Measurements from ENCODE around the gene FAM83E.

The FAM83E gene

DNA sequence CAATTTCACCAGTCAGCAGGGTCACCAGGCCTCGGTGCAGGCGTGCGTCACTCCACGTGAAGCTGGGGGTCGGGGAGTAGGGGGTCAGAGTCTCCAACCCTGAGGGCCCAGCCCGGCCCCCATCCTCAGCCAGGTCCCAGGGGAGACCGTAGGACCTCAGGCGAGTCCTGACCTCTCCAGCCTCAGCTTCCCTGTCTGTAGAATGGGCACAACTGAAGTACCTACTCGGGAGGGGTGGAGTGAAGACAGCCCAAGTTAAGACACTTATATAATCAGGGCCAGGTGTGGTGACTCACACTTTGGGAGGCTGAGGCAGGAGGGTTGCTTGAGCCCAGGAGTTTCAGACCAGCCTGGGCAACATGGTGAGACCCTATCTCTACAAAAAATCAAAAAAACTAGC is 11.0 kb downstream of the FAM83E start:
- TF ChIP-seq, protein P1, sequence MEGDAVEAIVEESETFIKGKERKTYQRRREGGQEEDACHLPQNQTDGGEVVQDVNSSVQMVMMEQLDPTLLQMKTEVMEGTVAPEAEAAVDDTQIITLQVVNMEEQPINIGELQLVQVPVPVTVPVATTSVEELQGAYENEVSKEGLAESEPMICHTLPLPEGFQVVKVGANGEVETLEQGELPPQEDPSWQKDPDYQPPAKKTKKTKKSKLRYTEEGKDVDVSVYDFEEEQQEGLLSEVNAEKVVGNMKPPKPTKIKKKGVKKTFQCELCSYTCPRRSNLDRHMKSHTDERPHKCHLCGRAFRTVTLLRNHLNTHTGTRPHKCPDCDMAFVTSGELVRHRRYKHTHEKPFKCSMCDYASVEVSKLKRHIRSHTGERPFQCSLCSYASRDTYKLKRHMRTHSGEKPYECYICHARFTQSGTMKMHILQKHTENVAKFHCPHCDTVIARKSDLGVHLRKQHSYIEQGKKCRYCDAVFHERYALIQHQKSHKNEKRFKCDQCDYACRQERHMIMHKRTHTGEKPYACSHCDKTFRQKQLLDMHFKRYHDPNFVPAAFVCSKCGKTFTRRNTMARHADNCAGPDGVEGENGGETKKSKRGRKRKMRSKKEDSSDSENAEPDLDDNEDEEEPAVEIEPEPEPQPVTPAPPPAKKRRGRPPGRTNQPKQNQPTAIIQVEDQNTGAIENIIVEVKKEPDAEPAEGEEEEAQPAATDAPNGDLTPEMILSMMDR (IDR thresholded peaks at IDR 0.05; ENCODE audit: low read depth, low read length) = no peak
- no peak overlapping the region for H3K4me3 ChIP-seq (ENCODE audit: low read depth, low read length)

DNA sequence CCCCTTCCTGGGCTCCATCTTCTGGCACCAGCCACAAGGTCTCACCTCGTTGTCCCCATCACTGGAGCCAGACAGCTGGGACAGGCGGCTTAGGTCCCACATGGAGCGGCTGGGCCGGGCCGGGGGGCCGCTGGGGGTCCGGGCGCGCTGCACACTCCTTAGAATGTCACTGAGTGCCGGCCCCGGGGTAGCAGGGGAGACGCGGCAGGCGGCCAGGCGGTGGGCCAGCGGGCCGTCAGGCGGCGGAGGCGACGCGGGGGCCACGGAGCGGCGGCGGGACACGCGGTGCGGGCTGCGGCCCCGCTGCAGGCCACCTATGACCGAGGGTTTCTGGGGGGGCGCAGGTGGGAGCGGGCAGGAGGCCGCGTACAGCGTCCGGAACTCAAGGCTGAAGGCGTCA is 11.4 kb downstream of the FAM83E start:
- TF ChIP-seq, protein P1 (IDR thresholded peaks at IDR 0.05; ENCODE audit: low read depth, low read length) = no peak
- H3K4me3 ChIP-seq (ENCODE audit: low read depth, low read length) = no peak overlapping the region

DNA sequence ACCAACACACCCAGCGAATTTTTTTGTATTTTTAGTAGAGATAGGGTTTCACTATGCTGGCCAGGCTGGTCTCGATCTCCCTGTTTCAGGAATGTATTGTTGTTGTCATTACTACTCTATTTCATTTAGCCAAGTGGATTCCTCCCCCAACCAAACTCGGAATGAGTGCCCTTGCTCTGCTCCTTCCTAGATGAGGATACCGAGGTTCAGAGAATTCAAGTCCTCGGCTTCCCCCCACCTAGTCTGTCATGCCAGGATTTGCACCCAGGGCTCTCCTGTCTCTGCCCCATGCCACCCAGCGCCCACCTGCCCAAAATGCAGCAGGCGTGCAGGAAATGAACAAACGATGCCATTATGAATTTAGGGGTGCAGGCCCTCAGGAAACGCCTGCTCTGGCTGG is 11.9 kb downstream of the FAM83E start:
- no peak overlapping the region for H3K4me3 ChIP-seq (ENCODE audit: low read depth, low read length)
- TF ChIP-seq, protein P1 (IDR thresholded peaks at IDR 0.05; ENCODE audit: low read depth, low read length) = no peak

DNA sequence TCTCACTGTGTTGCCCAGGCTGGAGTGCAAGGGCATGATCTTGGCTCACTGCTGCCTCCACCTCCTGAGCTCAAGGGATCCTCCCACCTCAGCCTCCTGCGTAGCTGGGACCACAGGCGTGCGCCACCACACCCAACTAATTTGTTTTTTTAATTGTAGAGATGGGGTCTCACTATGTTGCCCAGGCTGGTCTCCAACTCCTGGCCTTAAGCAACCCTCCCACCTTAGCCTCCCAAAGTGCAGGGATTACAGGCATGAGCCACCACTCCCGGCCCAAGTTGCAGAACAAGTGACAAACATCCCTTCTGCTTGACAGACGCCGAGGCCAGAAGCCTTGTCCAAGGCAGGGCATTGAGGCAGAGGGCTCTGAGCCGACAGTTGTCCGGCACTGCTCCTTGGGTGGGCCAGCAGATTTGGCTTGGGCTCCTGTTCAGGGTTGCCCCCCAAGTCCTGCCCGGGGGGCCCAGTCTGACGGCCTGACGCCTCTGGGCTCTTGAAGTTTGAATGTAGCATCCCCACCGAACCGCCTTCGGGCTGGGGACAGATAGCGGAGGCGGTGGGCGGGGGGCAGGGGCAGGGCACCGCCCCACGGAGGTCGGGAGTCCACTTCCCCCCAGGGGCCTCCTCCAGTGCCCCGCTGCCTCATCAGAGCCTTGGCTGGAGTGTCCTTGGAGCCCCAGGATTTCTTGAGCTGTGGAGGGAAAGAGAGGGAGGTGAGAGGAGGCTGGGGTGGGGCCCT is 14.0 kb downstream of the FAM83E start:
- TF ChIP-seq, protein P1 (IDR thresholded peaks at IDR 0.05; ENCODE audit: low read depth, low read length) = no peak
- H3K4me3 ChIP-seq (ENCODE audit: low read depth, low read length) = no peak overlapping the region

DNA sequence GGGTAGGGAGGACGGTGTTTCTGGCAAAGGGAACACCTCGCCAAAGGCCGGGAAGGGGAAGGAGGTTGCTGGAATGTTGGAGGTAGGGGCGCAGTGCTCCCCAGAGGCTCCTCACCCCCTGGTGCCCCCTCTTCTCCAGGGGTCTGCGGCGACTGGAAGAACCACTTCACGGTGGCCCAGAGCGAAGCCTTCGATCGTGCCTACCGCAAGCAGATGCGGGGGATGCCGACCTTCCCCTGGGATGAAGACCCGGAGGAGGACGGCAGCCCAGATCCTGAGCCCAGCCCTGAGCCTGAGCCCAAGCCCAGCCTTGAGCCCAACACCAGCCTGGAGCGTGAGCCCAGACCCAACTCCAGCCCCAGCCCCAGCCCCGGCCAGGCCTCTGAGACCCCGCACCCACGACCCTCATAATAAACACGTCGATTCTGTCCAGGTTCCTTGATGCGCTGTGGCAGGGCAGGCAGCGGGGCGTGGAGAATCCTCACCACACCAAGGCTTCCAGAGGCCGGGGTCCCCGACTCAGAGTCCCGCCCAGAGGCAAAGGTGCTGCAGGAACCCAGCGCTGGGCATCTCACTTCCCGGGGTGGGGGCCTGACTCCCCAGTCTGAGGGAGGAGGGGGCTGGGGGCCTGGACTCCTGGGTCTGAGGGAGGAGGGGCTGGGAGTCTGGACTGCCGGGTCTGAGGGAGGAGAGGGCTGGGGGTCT is 15.7 kb downstream of the FAM83E start:
- TF ChIP-seq, protein P1 (IDR thresholded peaks at IDR 0.05; ENCODE audit: low read depth, low read length) = no peak
- H3K4me3 ChIP-seq (ENCODE audit: low read depth, low read length) = no peak overlapping the region

DNA sequence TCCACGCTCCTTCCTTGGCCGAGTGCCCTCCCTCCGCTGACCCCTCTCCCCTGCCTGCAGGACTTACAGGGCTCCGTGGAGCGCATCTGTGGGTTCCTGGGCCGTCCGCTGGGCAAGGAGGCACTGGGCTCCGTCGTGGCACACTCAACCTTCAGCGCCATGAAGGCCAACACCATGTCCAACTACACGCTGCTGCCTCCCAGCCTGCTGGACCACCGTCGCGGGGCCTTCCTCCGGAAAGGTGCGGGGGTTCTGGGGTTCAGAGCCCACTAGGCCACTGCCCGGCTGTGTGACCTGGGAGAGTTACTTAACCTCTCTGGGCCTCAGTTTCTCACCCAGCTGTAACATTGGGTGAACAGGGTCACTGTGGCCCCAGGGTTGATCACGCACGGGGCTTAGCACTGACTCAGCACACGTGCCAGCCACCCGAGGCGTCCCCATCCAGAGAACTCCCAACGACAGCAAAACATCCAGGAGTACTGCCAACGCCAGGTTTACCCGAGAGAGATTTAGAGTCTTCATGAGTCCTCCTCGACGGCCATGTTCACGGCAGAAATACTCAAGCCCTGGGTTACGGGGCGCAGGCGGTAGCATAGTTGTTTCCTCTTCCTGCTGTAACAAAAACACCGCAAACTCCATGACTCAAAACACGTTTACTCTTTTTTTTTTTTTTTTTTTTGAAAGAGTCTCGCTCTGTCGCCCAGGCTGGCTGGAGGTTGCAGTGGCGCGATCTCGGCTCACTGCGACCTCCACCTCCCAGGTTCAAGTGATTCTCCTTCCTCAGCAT is 18.0 kb downstream of the FAM83E start:
- H3K4me3 ChIP-seq (ENCODE audit: low read depth, low read length) = no peak overlapping the region
- TF ChIP-seq, protein P1 (IDR thresholded peaks at IDR 0.05; ENCODE audit: low read depth, low read length) = no peak

All from WI38 (cell line).